HCT116 (cell line): ENCODE data around the gene EXOSC10. TPM values are rescaled to one million over a fixed set of nuclear protein-coding genes. Genes with fewer than 3 reads are reported as not detected.
"Not testable (repeated sequence)": the region's sequence is repeated elsewhere in the genome, so short reads cannot be mapped to it uniquely, and the experiment has no call there.

Experiments used
- ATAC-seq: fragments of 200-7000 bp; cut with Tn5 transposase; 2 replicates; pipeline ENCODE4 v1.9.1; 2020; ENCODE audit warnings: mild to moderate bottlenecking, moderate library complexity
- BruUV-seq: library from RNA; stranded (reverse); fragments of 400-500 nt; replicated peaks from 2 replicates; lab custom pipeline; 2021; lab: Mats Ljungman, UMichigan
- CTCF ChIA-PET: fragments of 300-600 bp; sonication (Branson Sonifier 250); formaldehyde crosslinking; loops from one replicate; lab custom pipeline; 2021; ENCODE audit warnings: antibody characterized with exemption; lab: Charles Lee
- POLR2A ChIA-PET: fragments of 300-600, 350-600 bp; sonication (Branson Sonifier 250); formaldehyde crosslinking; loops from one replicate; lab custom pipeline; 2021; ENCODE audit warnings: antibody characterized with exemption; lab: Charles Lee
- RAD21 ChIA-PET, 2 experiments: fragments of 300-600 bp; sonication (Branson Sonifier 250); formaldehyde crosslinking; loops; one replicate each; lab custom pipeline; 2023; ENCODE audit warnings: low total read pairs in 2 of 2; ENCODE audit not compliant: uncharacterized antibody in 2 of 2, unreplicated experiment in 2 of 2, low non-redundant PET in 1 of 2; lab: Charles Lee
- DNase-seq: peaks from one replicate; pipeline ENCODE4 v3.0.0-alpha.2; 2010; ENCODE audit warnings: low read depth, low spot score
- H2AFZ ChIP-seq: fragments of 200-600 bp; shearing (Covaris generic), sonication (generic); 2 replicates; pipeline ENCODE4 v1.6.1; 2017; ENCODE audit warnings: low read depth, mixed run types, mixed read lengths, antibody characterized with exemption, low read length; ENCODE audit not compliant: poor library complexity, severe bottlenecking
- H3K27ac ChIP-seq: 2 replicates; pipeline ENCODE4 v1.5.1; 2012; ENCODE audit warnings: low read depth, low read length
- H3K27me3 ChIP-seq: fragments of 200-600 bp; sonication (generic); 2 replicates; pipeline ENCODE4 v1.6.1; 2016; ENCODE audit warnings: mixed run types, low read length, mixed read lengths; ENCODE audit not compliant: insufficient read depth
- H3K36me3 ChIP-seq, 2 experiments: fragments of 200-500 bp in 1 of 2; fragments of 200-600 bp in 1 of 2; sonication (Bioruptor generic) in 1 of 2; sonication (generic) in 1 of 2; 2 replicates each; pipeline versions ENCODE4 v1.5.1 to v1.6.1; 2014 to 2016; ENCODE audit warnings: low read length in 2 of 2, inconsistent platforms in 1 of 2, mixed read lengths in 1 of 2, mixed run types in 1 of 2; ENCODE audit not compliant: insufficient read depth in 2 of 2, control insufficient read depth in 1 of 2
- H3K4me1 ChIP-seq, 2 experiments: fragments of 200-600 bp in 1 of 2; sonication (generic) in 1 of 2; 2 replicates each; pipeline versions ENCODE4 v1.5.1 to v1.6.1; 2012 to 2017; ENCODE audit warnings: low read length in 2 of 2, inconsistent platforms in 1 of 2, mild to moderate bottlenecking in 1 of 2, mixed read lengths in 1 of 2, mixed run types in 1 of 2, moderate library complexity in 1 of 2; ENCODE audit not compliant: insufficient read depth in 2 of 2, control insufficient read depth in 1 of 2
- H3K4me2 ChIP-seq: fragments of 200-600 bp; sonication (generic); 2 replicates; pipeline ENCODE4 v1.6.1; 2017; ENCODE audit warnings: mixed run types, low read length, mixed read lengths
- H3K4me3 ChIP-seq, 2 experiments: fragments of 200-600 bp in 1 of 2; sonication (generic) in 1 of 2; replicated peaks in 1 of 2; 2 replicates each; pipeline ENCODE4 v1.5.1; 2011 to 2016; ENCODE audit warnings: low read length in 2 of 2, control low read depth in 1 of 2, low read depth in 1 of 2, mild to moderate bottlenecking in 1 of 2, mixed read lengths in 1 of 2, mixed run types in 1 of 2
- H3K79me2 ChIP-seq: fragments of 200-600 bp; sonication (generic); 2 replicates; pipeline ENCODE4 v1.6.1; 2017; ENCODE audit warnings: mild to moderate bottlenecking, mixed run types, low read length, moderate library complexity, mixed read lengths; ENCODE audit not compliant: insufficient read depth
- H3K9ac ChIP-seq: fragments of 200-600 bp; sonication (generic); 2 replicates; pipeline ENCODE4 v1.6.1; 2016; ENCODE audit warnings: low read length, mixed read lengths
- H3K9me2 ChIP-seq: fragments of 200-600 bp; sonication (generic), shearing (Covaris generic); 2 replicates; pipeline ENCODE4 v1.6.1; 2017; ENCODE audit warnings: mixed run types, mild to moderate bottlenecking, moderate library complexity; ENCODE audit not compliant: insufficient read depth
- H3K9me3 ChIP-seq, 2 experiments: fragments of 200-500 bp in 1 of 2; fragments of 200-600 bp in 1 of 2; sonication (Bioruptor generic) in 1 of 2; sonication (generic) in 1 of 2; 2 replicates each; pipeline ENCODE4 v1.6.1; 2014 to 2017; ENCODE audit warnings: low read length in 2 of 2, mixed read lengths in 2 of 2, inconsistent platforms in 1 of 2, low read depth in 1 of 2, mild to moderate bottlenecking in 1 of 2, mixed run types in 1 of 2, moderate library complexity in 1 of 2; ENCODE audit not compliant: control insufficient read depth in 1 of 2, insufficient read depth in 1 of 2
- H4K20me1 ChIP-seq: fragments of 200-600 bp; sonication (generic), shearing (Covaris generic); 2 replicates; pipeline ENCODE4 v1.6.1; 2017; ENCODE audit warnings: mixed run types, mild to moderate bottlenecking, moderate library complexity; ENCODE audit not compliant: insufficient read depth
- CBX3 ChIP-seq: IDR thresholded peaks from 2 replicates; pipeline ENCODE4 v1.6.1; 2012; ENCODE audit warnings: low read depth
- SRF ChIP-seq: IDR thresholded peaks from 2 replicates; pipeline ENCODE4 v1.6.1; 2012; ENCODE audit warnings: low read depth
- ZFX ChIP-seq: fragments of 450-650 bp; IDR thresholded peaks from 2 replicates; pipeline ENCODE4 v1.6.1; 2017
- intact Hi-C: fragments of 100-400 bp; cut with micrococcal nuclease; formaldehyde crosslinking; loops from 2 replicates; pipeline ENCODE4 v1.10.0; 2022
- total RNA-seq: library from RNA; stranded (reverse); gene quantifications from one replicate; pipeline ENCODE4 v1.2.1, GENCODE V29; 2021; ENCODE audit not compliant: unreplicated experiment

The EXOSC10 gene
- total RNA-seq, 1 experiment from 2014 or later = 80.7 TPM

DNA sequence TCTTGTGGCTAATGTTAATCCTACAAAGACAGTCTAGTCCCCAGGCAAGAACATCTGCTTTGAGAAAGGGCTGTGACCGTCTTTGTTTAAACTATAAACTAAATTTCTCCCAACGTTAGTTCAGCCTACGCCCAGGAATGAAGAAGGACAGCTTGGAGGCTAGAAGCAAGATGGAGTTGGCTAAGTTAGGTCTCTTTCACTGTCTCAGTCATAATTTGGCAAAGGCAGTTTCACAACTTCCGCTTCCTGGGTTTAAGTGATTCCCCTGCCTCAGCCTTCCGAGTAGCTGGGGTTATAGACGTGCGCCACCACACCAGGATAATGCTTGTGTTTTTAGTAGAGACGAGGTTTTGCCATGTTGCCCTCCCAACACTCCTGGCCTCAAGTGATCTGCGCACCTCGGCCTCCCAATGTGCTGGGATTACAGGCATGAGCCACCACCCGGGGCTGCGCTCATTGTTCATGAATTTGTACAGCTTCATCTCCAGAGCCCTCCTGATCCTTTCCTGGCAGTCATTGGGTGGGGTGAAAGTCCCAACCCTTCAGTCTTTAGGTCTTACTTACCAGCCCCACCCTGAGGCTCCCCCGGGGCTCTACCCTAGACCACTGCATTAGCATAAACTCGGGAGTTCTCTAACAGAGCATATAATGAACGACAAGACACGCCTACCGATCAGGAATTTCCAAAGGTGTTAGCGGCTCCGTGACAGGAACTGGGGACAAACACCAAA, 47.7 kb downstream of the EXOSC10 start:
- Histone ChIP-seq H4K20me1 (no peaks in the 10 kb centered on the region), H3K9ac (no peak overlapping the region), H3K27ac (no peak overlapping the region), H3K4me2 (no peak overlapping the region), H3K27me3 (no peaks in the 10 kb centered on the region), H3K9me3 (no peaks in the 10 kb centered on the region), H3K4me1 (no peaks in the 10 kb centered on the region), H3K4me3 (no peak overlapping the region), H2AFZ (no peak overlapping the region), H3K79me2 (peaks cover 8% of the 10 kb centered on the region; the same call in 1 of the 2 replicates), H3K9me2 (no peaks in the 10 kb centered on the region), H3K36me3 (peaks cover 2 to 12% of the 10 kb centered on the region in 2 experiments; a peak in 2 of 4 replicates)
- POLR2A ChIA-PET = no interaction called here
- BruUV-seq = no TSS peak
- TF ChIP-seq CBX3 = no peak
- TF ChIP-seq SRF = no peak
- TF ChIP-seq ZFX = no peak
- RAD21 ChIA-PET = no interaction called here
- CTCF ChIA-PET = interaction anchor here (1.6 kb wide), 1 partner anchor 14 kb away, joined by 8 read pairs; no protein-coding TSS in a partner anchor
- intact Hi-C loops = no loop called here
- no peak for DNase-seq
- no peak for ATAC-seq

DNA sequence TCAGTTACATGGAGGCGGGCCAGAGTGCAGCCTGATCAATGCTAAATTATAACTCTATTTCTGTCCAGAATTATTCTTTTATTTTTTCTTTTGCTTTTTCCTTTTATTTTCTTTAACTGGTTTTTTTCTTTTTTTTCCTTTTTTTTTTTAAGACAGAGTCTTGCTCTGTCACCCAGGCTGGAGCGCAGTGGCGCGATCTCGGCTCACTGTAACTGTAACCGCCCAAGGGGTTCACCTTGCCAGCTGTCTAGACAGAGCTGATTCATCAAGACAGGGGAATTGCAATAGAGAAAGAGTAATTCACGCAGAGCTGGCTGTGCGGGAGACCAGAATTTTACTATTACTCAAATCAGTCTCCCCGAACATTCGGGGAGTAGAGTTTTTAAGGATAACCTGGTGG, 48.5 kb downstream of the EXOSC10 start:
- H3K27me3 ChIP-seq, RAD21 ChIA-PET, H3K9ac ChIP-seq, DNase-seq, POLR2A ChIA-PET, H2AFZ ChIP-seq, H3K9me2 ChIP-seq, intact Hi-C loops, H3K9me3 ChIP-seq, H3K4me1 ChIP-seq, H3K79me2 ChIP-seq, H4K20me1 ChIP-seq, ATAC-seq, H3K27ac ChIP-seq, H3K36me3 ChIP-seq, BruUV-seq, H3K4me3 ChIP-seq, H3K4me2 ChIP-seq: not testable (repeated sequence)
- CTCF ChIA-PET = interaction anchor here (1.6 kb wide), 1 partner anchor 13 kb away, joined by 8 read pairs; no protein-coding TSS in a partner anchor
